ENCODE results near the gene UMPS.
A peak's percentile ranks its signal among the peaks of the same experiment; 100 is the strongest.
"Not testable (repeated sequence)": the region's sequence is repeated elsewhere in the genome, so short reads cannot be mapped to it uniquely, and the experiment has no call there.

UMPS gene

DNA sequence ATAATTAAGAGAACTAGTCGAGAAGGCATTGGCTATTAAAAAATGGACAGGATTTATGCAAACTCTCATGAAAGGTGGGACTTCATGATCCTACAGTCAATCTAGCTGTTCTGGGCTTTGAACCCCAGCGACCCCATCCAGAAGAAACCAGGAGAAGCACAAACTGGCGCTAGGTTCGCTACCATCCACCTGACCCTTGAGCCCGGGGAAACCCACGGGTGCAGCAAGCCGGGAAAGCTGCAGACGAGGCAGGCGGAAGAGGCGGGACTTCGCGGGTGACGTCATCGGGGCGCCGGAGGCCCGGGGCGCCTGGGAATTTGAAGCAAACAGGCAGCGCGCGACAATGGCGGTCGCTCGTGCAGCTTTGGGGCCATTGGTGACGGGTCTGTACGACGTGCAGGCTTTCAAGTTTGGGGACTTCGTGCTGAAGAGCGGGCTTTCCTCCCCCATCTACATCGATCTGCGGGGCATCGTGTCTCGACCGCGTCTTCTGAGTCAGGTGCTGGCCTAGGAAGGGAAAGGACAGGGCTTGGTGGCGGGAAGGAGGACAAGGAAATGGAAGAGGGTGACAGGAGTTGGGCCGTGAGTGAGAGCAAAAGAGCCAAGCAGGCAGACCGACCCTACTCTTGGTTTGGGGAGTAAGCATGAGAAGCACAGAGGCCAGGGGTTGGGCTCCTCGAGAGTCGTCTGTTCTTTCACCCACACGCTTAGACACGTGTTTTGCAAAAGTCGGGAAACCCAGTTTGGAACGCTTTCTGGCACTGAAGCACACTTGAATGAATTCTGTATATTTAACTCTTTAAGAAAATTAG lies at the start of gene UMPS:
Gene UMPS, plus strand, starts transcription at position 324 of the 812 bp plus-strand sequence. Its CDS starts 20 bp downstream, at position 344.
- peak; percentile 92 for DNase-seq

- DNase-seq: no peak
Observed at GRCh38 chr3:124680521-124680920, 49.7 kb upstream of the UMPS start.

- DNase-seq: no peak
Observed at GRCh38 chr3:124682263-124682662, 48.0 kb upstream of the UMPS start.

GRCh38 chr3:124684459-124684858 lies 45.8 kb upstream of the UMPS start:
- DNase-seq: no peak

- DNase-seq: no peak
Observed at GRCh38 chr3:124685067-124685466, 45.2 kb upstream of the UMPS start.

DNA sequence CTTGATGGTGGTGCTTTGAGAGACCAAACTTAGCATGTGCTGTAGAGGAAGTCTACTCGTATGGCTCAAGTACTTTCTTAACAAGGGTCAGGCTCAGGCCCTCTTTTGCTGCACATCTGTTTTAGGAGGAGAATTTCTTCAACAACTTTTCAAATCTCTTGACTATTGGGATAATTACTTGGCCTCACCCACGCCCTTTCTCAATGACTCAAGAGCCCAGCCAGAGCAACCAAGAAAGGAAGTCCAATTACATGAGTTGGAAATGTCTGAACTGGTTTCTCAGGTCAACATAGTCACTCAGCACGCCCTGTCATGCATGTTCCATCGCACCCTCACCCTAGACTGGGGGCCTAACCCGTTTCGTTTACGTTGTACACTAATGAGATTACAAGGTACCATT lies 44.8 kb upstream of the UMPS start:
- no peak for DNase-seq

GRCh38 chr3:124686028-124686670 lies 44.1 kb upstream of the UMPS start:
- no peak for DNase-seq

DNA sequence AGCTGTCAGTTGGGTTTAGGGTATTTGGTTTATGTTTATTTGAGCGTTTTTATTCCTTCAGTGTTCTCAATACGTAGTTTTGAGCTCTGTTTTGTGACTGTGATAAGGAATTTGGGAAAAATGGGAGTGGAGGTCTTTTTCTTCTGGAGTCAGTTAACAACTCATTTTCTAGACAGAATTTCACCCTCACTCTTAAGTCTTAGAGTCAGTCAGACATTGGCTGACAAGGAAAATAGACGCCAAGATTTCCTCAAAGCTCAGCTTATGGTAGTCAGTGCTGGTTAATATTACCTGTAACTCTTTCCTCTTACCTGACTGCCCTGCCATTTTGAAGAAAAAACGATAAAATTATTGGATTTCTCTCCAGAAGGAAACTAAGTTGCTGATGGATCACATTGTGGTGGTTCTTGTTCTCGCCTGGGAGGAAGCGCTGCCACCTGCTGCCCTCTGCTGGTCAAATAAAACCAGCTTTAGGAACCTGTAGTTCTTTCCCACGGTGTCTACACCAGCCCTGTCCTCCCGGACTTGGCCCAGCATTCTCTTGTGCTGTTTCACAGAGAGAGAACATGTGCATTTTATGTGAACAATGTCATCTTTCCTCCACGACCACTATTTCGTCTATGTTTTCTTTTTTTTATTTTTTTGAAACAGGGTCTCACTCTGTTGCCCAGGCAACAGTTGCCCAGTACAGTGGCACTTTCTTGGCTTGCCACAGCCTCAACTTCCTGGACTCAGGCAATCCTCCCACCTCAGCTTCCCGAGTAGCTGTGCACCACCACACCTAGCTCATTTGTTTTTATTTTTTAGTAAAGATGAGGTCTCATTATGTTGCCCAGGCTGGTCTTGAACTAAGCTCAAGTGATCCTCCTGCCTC lies 41.4 kb upstream of the UMPS start:
- peak; percentile 61 for DNase-seq

- no peak for DNase-seq
Observed at GRCh38 chr3:124691599-124691998, 38.7 kb upstream of the UMPS start.

DNA sequence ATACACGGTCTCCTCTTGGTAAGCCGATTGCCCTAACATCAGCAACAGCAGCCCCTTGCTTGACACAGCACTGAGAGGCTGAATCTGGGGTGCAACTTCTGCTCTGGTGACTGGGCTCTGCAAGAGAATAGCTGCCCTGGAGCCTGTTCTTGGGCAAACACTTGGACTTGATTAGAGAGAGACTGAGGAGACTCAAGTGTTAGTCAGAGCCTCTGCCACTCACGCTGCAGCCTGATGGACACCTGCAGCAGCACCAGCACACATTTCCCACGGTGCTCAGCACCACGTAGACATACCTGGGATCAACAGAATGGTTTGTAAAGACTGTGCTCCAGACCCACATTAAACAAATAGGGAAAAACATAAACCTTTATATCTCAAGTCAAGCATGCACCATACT lies 35.8 kb upstream of the UMPS start:
- no peak for DNase-seq

DNA sequence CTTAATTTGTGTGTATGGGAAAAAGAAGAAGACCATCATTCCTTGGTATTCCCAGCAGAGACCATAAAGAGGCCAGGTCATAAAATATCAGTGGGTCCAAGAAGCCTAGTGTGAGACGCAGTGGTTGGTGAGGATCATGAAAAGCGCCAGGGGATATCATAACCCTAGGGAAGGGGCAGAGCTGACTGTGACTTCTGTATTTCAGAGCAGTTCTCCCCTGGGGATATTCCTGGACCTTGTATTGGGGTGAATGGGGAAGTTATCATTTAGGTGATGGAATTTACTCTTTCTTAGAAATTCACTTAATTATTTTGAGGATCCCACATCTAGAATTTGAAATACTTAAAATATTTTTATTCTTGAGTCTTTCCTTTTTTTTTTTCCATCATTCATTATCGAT lies 34.9 kb upstream of the UMPS start:
- no peak for DNase-seq

GRCh38 chr3:124696006-124696405 lies 34.2 kb upstream of the UMPS start:
- no peak for DNase-seq

DNA sequence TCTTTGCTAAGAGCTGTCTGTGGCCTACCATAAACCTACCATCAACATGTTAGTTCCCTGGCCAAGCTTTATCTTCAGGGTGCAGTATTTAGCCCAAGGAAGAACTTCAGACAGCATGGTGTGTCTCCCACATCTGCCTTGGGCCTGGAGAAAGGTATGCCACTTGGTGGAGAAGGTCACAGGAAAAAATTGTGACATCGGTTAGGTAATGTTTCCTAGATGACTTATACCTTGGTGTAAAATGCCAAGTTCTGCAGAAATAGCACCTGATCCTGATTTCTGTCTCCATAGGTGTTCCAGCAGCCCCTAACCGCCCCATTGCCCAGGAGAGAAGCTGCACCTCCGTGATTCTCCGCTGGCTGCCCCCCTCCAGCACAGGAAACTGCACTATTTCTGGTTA lies 33.0 kb upstream of the UMPS start:
- DNase-seq: no peak

DNA sequence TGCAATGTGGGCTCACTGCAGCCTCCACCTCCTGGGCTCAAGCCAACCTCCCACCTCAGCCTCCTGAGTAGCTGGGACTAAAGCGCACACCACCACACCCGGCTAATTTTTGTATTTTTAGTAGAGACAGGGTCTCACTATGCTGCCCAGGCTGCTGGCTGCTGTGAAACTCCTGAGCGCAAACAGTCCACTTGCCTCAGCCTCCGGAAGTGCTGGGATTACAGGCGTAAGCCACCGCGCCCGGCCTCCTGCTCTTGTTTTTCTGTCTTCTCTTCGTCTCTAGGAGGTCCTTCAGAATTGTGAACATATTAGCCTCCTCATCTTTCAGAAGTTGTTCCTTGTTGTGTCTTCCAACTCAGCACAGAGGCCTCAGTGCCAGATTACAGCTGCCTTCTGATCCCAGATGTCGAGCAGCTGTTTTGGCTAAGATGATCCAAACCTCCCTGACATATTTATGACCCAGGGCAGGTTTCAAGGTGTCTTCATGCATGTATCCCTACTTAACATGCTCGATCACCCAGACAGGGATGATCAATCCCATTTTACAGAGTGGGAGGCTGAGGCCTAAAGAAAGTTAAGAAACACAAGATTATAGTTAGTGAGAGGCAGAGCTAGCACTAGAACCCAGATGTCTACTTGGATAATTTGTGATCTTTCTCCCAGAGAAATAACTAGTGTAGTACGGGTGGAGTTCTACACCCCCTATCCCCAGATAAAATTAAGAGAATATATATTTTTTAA lies 32.1 kb upstream of the UMPS start:
- no peak for DNase-seq

GRCh38 chr3:124699051-124699450 lies 31.2 kb upstream of the UMPS start:
- DNase-seq: no peak

DNA sequence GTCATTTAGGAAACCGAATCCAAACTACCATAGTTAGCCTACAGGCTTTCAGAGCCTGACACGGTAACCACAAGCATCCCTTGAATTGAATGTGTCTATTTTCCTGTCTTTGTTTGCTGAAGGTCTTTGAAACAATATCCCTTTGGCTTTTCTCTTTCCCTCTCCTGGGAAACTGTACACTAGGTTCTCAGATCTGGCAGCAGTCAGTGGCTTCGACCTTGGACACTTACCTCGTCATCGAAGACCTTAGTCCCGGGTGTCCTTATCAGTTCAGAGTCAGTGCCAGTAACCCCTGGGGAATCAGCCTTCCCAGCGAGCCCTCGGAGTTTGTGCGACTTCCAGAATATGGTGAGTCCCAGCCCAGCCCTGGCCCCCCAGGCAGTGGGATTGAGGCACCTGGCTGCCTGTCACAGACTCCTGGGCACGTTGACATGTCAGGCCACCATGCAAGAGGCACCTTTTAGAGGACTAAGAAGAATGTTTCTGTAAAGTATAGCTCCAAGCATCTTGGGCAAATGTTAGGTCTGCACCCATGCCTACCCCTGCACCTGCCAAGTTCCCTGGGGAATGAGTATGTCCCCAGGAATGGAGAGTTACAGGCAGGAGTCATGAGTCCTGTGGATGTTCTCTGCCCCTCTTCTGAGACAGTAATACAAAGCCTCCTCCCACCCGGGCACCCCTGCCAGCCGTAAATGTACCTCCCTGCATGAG lies 30.4 kb upstream of the UMPS start:
- no peak for DNase-seq

- DNase-seq: no peak
Observed at GRCh38 chr3:124700880-124701684, 29.2 kb upstream of the UMPS start.

GRCh38 chr3:124701687-124702086 lies 28.6 kb upstream of the UMPS start:
- DNase-seq: no peak

GRCh38 chr3:124702950-124703349 lies 27.3 kb upstream of the UMPS start:
- DNase-seq: no peak

- DNase-seq: no peak
Observed at GRCh38 chr3:124705552-124705951, 24.7 kb upstream of the UMPS start.

DNA sequence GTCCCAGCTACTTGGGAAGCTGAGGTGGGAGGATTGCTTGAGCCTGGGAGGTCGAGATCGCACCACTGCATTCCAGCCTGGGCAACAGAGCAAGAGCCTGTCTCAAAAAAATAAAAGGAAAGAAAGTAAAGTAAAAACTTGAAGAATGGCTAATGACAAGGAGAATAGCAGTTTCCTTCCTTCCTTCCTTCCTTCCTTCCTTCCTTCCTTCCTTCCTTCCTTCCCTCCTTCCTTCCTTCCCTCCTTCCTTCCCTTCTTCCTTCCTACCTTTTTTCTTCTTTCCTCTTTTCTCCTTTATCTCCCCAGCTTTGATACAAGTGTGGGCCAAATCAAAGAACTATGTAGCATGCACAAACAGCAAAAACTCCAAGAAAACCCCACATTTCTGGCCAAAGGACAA lies 23.0 kb upstream of the UMPS start:
- DNase-seq: not testable (repeated sequence)

All from CD4-positive, alpha-beta T cell treated with Interleukin-15 for 1 hour (primary cell).